ENCODE data around the gene KLHL29. TPM values are rescaled to one million over a fixed set of nuclear protein-coding genes. Genes with fewer than 3 reads are reported as not detected.
A peak's percentile ranks its signal among the peaks of the same experiment; 100 is the strongest.

KLHL29 gene
- total RNA-seq, 6 experiments from 2014 or later, result 1.2 to 10.2 (median 6.4) TPM

- WGBS (ENCODE audit: insufficient coverage, low coverage, low lambda C conversion rate, missing lambda C conversion rate), result 40% methylated on average over 1 of the region's 5 CpGs
- H3K27ac ChIP-seq, result no peak overlapping the region
- H3K36me3 ChIP-seq, result no peaks in the 10 kb centered on the region
- intact Hi-C loops (cut with DNase I), result no loop called here
- H3K4me1 ChIP-seq, result no peaks in the 10 kb centered on the region
- TF ChIP-seq POLR2A (IDR thresholded peaks at IDR 0.05) (no peak), CTCF (IDR thresholded peaks at IDR 0.05) (no peak)
- H3K27me3 ChIP-seq, result no peaks in the 10 kb centered on the region
- no peak overlapping the region for H3K4me3 ChIP-seq
- DNase-seq, result peak in 1 of 3 donors; percentile 35
- peak in 1 of 4 donors; percentile 13 for ATAC-seq
- no peaks in the 10 kb centered on the region for H3K9me3 ChIP-seq
These were observed 101.7 kb downstream of the KLHL29 start for GRCh38 chr2:23486684-23487075.

GRCh38 chr2:23487735-23488492 lies 102.9 kb downstream of the KLHL29 start:
- H3K27ac ChIP-seq, result no peak overlapping the region
- H3K9me3 ChIP-seq, result no peaks in the 10 kb centered on the region
- no peaks in the 10 kb centered on the region for H3K27me3 ChIP-seq
- ATAC-seq (no peak), DNase-seq (no peak)
- no peaks in the 10 kb centered on the region for H3K4me1 ChIP-seq
- no peak overlapping the region for H3K4me3 ChIP-seq
- TF ChIP-seq POLR2A (IDR thresholded peaks at IDR 0.05) (no peak), CTCF (IDR thresholded peaks at IDR 0.05) (no peak)
- intact Hi-C loops (cut with DNase I), result no loop called here
- H3K36me3 ChIP-seq, result no peaks in the 10 kb centered on the region
- WGBS (ENCODE audit: insufficient coverage, low coverage, low lambda C conversion rate, missing lambda C conversion rate), result 89% methylated on average over 5 of the region's 14 CpGs

GRCh38 chr2:23488584-23488983 lies 103.6 kb downstream of the KLHL29 start:
- intact Hi-C loops (cut with DNase I), result no loop called here
- TF ChIP-seq CTCF (IDR thresholded peaks at IDR 0.05) (no peak), POLR2A (IDR thresholded peaks at IDR 0.05) (no peak)

GRCh38 chr2:23489471-23490322 lies 104.7 kb downstream of the KLHL29 start:
- ATAC-seq (no peak), DNase-seq (peak in 1 of 3 donors; percentile 3)
- no peaks in the 10 kb centered on the region for H3K27me3 ChIP-seq
- no peaks in the 10 kb centered on the region for H3K4me1 ChIP-seq
- intact Hi-C loops (cut with DNase I), result no loop called here
- H3K27ac ChIP-seq, result no peak overlapping the region
- no peaks in the 10 kb centered on the region for H3K9me3 ChIP-seq
- WGBS (ENCODE audit: insufficient coverage, low coverage, low lambda C conversion rate, missing lambda C conversion rate), result 76% methylated on average over 11 of the region's 19 CpGs
- no peaks in the 10 kb centered on the region for H3K36me3 ChIP-seq
- no peak for TF ChIP-seq POLR2A (IDR thresholded peaks at IDR 0.05)
- TF ChIP-seq CTCF (IDR thresholded peaks at IDR 0.05), result no peak
- no peak overlapping the region for H3K4me3 ChIP-seq

More at GRCh38 chr2:23488584-23488983, 103.6 kb downstream of the KLHL29 start:
- no peak for DNase-seq
- no peaks in the 10 kb centered on the region for H3K27me3 ChIP-seq
- no peaks in the 10 kb centered on the region for H3K9me3 ChIP-seq
- H3K4me3 ChIP-seq, result no peak overlapping the region
- no peaks in the 10 kb centered on the region for H3K4me1 ChIP-seq
- no peaks in the 10 kb centered on the region for H3K36me3 ChIP-seq
- 90% methylated on average over 4 of the region's 4 CpGs for WGBS (ENCODE audit: insufficient coverage, low coverage, low lambda C conversion rate, missing lambda C conversion rate)
- no peak for ATAC-seq
- H3K27ac ChIP-seq, result no peak overlapping the region
